ENCODE results near the gene TRAF3IP3.

The TRAF3IP3 gene

GRCh38 chr1:209737118-209737505, 18.7 kb upstream of the TRAF3IP3 start:
- Histone ChIP-seq H3K4me3 (ENCODE audit: low read depth, low read length) (no peak overlapping the region), H3K36me3 (replicated peaks) (no peaks in the 10 kb centered on the region), H3K27ac (no peak overlapping the region), H3K27me3 (replicated peaks) (no peaks in the 10 kb centered on the region)
- DNase-seq: no peak
- no peak for TF ChIP-seq CTCF (IDR thresholded peaks at IDR 0.05; ENCODE audit: low read depth, low read length, missing control alignments)
- in situ Hi-C loops (cut with HindIII; ENCODE audit: low pct_ligation_motif_present, low sequenced_read_pairs): no loop called here

- no peak overlapping the region for H3K4me3 ChIP-seq (ENCODE audit: low read depth, low read length)
- no peaks in the 10 kb centered on the region for H3K27me3 ChIP-seq (replicated peaks)
- H3K36me3 ChIP-seq (replicated peaks): no peaks in the 10 kb centered on the region
- H3K27ac ChIP-seq: no peak overlapping the region
- no peak for TF ChIP-seq CTCF (IDR thresholded peaks at IDR 0.05; ENCODE audit: low read depth, low read length, missing control alignments)
- in situ Hi-C loops (cut with HindIII; ENCODE audit: low pct_ligation_motif_present, low sequenced_read_pairs): no loop called here
- DNase-seq: no peak
These were observed 17.6 kb upstream of the TRAF3IP3 start for GRCh38 chr1:209738270-209738669.

- no peak for DNase-seq
- Histone ChIP-seq H3K36me3 (replicated peaks) (no peaks in the 10 kb centered on the region), H3K4me3 (ENCODE audit: low read depth, low read length) (no peak overlapping the region), H3K27me3 (replicated peaks) (no peaks in the 10 kb centered on the region), H3K27ac (no peak overlapping the region)
- TF ChIP-seq CTCF (IDR thresholded peaks at IDR 0.05; ENCODE audit: low read depth, low read length, missing control alignments): no peak
- in situ Hi-C loops (cut with HindIII; ENCODE audit: low pct_ligation_motif_present, low sequenced_read_pairs): no loop called here
These were observed 14.7 kb upstream of the TRAF3IP3 start for GRCh38 chr1:209741193-209741592.

- in situ Hi-C loops (cut with HindIII; ENCODE audit: low pct_ligation_motif_present, low sequenced_read_pairs): no loop called here
- TF ChIP-seq CTCF (IDR thresholded peaks at IDR 0.05; ENCODE audit: low read depth, low read length, missing control alignments): no peak
- H3K27ac ChIP-seq: peak overlapping the region; percentile 44
- no peak overlapping the region for H3K4me3 ChIP-seq (ENCODE audit: low read depth, low read length)
- DNase-seq: no peak
- no peaks in the 10 kb centered on the region for H3K36me3 ChIP-seq (replicated peaks)
- no peaks in the 10 kb centered on the region for H3K27me3 ChIP-seq (replicated peaks)
These were observed 14.0 kb upstream of the TRAF3IP3 start for GRCh38 chr1:209741889-209742288.

- in situ Hi-C loops (cut with HindIII; ENCODE audit: low pct_ligation_motif_present, low sequenced_read_pairs): no loop called here
- H3K27ac ChIP-seq: peak overlapping the region; percentile 54
These were observed 13.3 kb upstream of the TRAF3IP3 start for GRCh38 chr1:209742409-209743144.

More at GRCh38 chr1:209742409-209743144, 13.3 kb upstream of the TRAF3IP3 start:
- H3K36me3 ChIP-seq (replicated peaks): no peaks in the 10 kb centered on the region
- TF ChIP-seq CTCF (IDR thresholded peaks at IDR 0.05; ENCODE audit: low read depth, low read length, missing control alignments): no peak
- H3K27me3 ChIP-seq (replicated peaks): no peaks in the 10 kb centered on the region
- no peak overlapping the region for H3K4me3 ChIP-seq (ENCODE audit: low read depth, low read length)
- peak; percentile 72 for DNase-seq

Measured in brain microvascular endothelial cell (primary cell).